HG03064 (cell line): ENCODE data around the gene DENND6A.
A peak's percentile ranks its signal among the peaks of the same experiment; 100 is the strongest.
"Not testable (repeated sequence)": the region's sequence is repeated elsewhere in the genome, so short reads cannot be mapped to it uniquely, and the experiment has no call there.

Experiments used
- ATAC-seq: cut with Tn5 transposase; IDR thresholded peaks from one replicate; pipeline ENCODE4 v1.9.1; 2021; ENCODE audit warnings: low read depth; ENCODE audit not compliant: unreplicated experiment

The DENND6A gene

DNA sequence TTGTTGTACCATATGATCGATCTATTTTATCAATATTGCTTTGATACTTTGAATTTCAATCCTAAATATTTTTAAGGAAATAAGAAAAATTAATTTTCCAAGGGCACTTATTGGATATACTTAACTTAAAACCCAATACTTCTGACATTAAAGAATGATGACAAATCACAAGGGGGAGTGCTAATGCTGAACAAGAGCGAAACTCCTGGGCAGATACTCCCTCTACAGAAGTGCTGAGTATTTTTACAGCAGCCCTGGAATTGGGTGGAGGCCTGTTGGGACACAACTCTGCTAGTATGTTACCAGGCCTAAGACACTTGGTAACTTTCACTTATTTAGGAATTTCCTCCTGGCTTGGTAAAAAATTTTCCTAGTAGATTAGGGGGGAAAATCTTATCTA lies 46.2 kb downstream of the DENND6A start:
- ATAC-seq, result no peak

GRCh38 chr3:57644740-57645139 lies 48.1 kb downstream of the DENND6A start:
- ATAC-seq, result no peak

- ATAC-seq, result no peak
Measured at GRCh38 chr3:57637391-57637790, 55.5 kb downstream of the DENND6A start.

DNA sequence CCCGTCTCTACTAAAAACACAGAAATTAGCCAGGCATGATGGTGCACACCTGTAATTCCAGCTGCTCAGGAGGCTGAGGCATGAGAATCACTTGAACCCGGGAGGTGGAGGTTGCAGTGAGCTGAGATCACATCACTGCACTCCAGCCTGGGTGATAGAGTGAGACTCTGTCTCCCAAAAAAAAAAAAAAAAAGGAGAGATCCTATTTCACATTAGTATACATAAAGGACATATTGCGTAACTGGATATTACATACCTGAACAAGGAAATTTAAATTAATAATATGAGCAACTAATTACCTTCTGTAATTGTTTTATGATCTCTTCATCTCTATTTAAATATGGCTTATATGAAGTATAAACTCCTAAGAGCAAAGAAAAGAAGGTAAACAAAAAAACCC lies 58.6 kb downstream of the DENND6A start:
- ATAC-seq, result not testable (repeated sequence)

GRCh38 chr3:57627976-57628375 lies 64.9 kb downstream of the DENND6A start:
- no peak for ATAC-seq

DNA sequence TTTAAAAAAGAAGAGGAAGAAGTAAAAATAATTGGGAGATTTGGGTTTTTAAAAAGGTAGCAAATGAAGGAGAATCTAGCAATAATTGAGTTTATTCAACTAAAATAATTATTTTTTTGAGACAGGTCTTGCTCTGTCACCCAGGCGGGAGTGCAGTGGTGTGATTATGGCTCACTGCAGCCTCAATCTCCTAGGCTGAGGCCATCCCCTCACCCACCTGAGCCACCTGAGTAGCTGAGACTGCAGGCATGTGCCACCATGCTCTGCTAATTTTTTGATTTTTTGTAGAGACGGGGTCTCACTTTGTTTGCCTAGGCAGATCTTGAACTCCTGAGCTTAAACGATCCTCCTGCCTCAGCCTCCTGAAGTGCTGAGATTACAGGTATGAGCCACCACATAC lies 68.1 kb downstream of the DENND6A start:
- no peak for ATAC-seq

DNA sequence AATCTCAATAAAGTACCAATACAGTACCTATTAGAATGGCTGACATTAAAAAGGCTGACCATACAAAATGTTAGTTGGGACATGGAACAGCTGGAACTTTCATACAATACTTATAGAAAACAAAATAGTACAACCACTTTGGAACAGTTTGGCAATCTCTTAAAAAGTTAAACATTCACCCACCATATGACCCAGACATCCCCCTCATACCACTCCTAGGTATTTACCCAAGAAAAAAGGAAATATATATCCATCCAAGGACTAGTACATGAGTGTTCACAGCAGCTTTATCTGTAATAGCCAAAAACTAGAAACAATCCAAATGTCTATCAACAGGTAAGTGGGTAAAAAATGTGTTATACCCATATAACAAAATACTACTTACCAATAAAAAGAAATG lies 70.5 kb downstream of the DENND6A start:
- ATAC-seq, result no peak

GRCh38 chr3:57617739-57618138 lies 75.1 kb downstream of the DENND6A start:
- no peak for ATAC-seq

DNA sequence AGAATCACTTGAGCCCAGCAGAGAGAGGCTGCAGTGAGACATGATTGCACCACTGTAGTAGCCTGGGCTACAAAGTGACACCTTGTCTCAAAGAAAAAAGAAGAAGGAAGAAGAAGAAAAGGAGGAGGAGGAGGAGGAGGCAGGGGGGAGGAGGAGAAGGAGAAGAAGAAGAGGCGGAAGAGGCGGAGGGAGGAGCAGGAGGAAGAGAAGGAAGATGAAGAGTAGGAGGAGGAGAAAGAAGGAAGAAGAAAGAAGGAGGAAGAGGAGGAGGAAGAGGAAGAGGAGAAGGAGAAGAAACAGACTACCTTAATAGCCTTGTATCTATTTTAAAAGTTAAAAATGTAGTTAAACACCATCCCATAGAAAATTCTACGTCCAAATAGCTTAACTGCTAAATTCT lies 76.6 kb downstream of the DENND6A start:
- no peak for ATAC-seq

GRCh38 chr3:57611870-57612269 lies 81.0 kb downstream of the DENND6A start:
- not testable (repeated sequence) for ATAC-seq

- ATAC-seq, result no peak
Measured at GRCh38 chr3:57605683-57606082, 87.2 kb downstream of the DENND6A start.

- ATAC-seq, result no peak
Measured at GRCh38 chr3:57604971-57605370, 87.9 kb downstream of the DENND6A start.

GRCh38 chr3:57600195-57600594 lies 92.7 kb downstream of the DENND6A start:
- no peak for ATAC-seq

DNA sequence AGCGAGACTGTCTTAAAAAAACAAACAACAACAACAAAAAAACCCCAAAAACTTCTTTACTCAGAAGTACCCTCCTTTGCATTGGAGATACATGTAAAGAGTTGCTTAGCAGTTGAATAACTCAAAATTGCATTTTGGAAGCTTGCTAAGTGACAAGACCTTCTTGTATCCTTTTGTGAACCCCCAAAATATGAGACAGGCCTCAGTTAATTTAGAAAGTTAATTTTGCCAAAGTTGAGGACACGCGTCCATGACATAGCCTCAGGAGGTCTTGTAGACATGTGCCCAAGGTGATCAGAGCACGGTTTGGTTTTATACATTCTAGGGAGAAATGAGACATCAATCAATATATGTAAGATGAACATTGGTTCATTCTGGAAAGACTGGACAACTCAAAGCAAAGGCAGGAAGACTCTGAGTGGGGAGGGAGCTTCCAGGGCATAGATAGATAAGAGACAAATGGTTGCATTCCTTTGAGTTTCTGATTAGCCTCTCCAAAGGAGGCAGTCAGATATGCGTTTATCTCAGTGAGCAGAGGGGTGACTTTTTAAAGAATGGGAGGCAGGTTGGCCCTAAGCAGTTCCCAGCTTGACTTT lies 94.0 kb downstream of the DENND6A start:
- ATAC-seq, result no peak

- peak; percentile 96 for ATAC-seq
Measured at GRCh38 chr3:57597127-57597923, 95.6 kb downstream of the DENND6A start, which contains the start of gene ARF4. Gene ARF4 (minus strand): TSS chr3:57597344. CDS start chr3:57597140, 204 bp downstream.

DNA sequence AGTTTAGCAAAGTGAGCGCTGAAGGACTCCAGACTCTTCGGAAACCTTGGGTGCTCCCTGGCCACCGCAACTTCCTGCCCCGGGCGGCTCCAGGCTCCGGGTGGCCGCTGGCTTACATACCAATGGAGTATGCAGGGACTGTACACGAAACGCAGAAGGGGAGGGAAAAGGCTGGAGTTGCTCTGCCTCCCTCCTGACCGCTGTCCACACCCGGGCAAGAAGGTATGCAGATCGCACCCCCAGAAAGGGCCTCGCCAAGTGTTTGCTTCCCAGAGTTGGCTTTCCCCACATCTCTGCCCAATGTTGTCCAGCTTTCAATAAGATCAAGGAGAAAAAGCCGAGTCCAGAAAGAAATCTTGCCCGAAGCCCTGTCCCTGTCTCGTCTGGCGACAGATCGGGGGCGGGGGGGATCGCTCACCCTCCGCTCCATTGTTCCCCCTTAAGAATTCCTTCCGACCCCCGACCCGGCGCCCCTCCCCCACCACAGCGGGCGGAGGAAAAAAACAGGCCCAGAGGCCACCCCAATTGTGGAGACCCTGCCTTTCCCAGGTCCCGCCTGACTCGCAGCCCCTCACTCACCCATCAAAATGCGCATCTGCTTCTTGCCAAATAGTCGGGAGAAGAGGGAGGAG lies 96.3 kb downstream of the DENND6A start:
- no peak for ATAC-seq

GRCh38 chr3:57594576-57594975 lies 98.3 kb downstream of the DENND6A start:
- ATAC-seq, result no peak

- no peak for ATAC-seq
Measured at GRCh38 chr3:57594144-57594543, 98.7 kb downstream of the DENND6A start.

- ATAC-seq, result no peak
Measured at GRCh38 chr3:57592306-57592705, 100.6 kb downstream of the DENND6A start.

DNA sequence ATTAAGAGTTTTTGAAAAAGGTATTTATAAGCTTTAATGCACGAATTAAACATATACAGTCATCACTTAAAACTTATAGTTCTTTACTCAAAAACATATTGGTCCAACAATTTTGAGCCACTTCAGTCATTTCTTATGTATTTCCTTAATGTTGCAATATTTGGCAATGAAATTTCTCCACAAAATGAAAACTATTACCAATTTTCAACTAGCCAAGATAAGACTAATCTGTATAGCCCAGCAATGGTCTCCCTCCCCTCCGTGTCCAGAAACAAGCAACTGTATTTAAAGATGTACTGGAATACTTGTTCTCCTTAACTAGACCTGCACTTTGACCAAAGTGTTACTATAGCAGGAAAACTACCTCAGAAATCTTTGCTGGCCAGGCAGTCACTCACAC lies 105.0 kb downstream of the DENND6A start:
- ATAC-seq, result no peak

DNA sequence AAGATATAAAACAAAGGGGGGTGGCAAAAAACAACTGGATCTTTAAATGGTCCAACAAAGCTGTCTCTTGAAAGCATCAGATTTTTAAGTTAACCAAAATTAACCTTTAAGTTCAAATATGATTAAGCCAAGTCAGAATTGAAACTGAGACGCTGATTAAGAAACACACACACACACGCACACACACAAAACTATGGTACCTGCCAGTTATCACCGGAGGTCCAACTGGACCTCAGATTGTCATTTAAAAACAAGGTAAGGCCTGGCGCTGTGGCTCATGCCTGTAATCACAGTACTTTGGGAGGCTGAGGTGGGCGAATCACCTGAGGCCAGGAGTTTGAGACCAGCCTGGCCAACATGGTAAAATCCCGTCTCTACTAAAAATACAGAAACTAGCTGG lies 106.1 kb downstream of the DENND6A start:
- no peak for ATAC-seq

- ATAC-seq, result no peak
Measured at GRCh38 chr3:57583544-57583943, 109.3 kb downstream of the DENND6A start.
